Measurements from ENCODE around the gene AGAP3.

AGAP3 gene

DNA sequence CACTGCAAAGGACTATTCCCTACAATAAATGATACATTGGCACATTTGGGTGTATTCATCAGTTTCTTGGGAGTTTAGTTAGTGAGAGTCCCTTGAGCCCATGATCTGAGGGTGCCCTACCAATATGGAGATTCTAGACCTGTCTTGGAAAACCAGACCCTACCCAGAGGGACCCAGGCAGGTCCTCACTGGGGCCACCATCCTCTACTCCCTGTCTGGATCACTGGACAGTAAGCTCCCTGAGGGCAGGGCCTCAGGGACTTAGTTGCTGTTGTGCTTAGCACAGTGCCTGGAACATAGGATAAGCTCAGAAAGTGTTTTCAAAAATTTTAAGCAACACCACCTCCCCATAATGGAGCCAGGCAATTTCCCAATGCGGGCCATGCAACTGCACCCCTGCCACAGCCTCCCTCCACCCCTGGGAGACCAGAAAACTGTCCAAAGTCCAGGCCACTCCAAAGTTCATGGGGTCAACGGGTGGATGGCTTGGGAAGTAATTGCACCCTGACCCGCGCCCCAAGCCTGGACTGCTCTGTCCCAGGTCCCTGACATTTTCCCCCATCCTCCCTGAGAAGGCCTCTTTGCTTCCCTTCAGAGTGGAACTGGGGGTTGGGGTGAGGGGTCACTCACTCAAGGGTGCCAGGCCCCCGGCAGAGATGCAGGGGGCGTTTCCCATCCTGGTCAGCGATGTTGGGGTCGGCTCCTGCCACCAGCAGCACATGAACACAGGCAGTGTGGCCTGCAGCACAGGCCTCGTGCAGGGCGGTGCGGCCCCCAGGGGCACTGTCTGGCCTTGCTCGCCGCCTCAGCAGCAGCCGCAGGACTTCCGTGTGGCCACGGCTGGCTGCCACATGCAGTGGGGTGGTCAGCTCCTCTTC, 99.7 kb downstream of the AGAP3 start:
- CTCF ChIA-PET = interaction anchor here (1.1 kb wide), 1 partner anchor 21 kb away, joined by 4 read pairs; no protein-coding TSS in a partner anchor
- H3K9me3 ChIP-seq (ENCODE audit: control extremely low read depth in 1 of 5, control insufficient read depth in 4 of 5, insufficient read depth in 2 of 5, low read depth in 1 of 5, low read length in 4 of 5) = no peaks in the 10 kb centered on the region
- H3K27ac ChIP-seq (ENCODE audit: insufficient read depth in 1 of 2, low read depth in 1 of 2, low read length in 2 of 2, poor library complexity in 1 of 2, severe bottlenecking in 2 of 2) = no peak overlapping the region
- no peaks in the 10 kb centered on the region for H3K36me3 ChIP-seq (ENCODE audit: control insufficient read depth in 4 of 4, insufficient read depth in 4 of 4, low read length in 3 of 4)
- no peak overlapping the region for H3K4me3 ChIP-seq (ENCODE audit: control insufficient read depth in 1 of 7, extremely low read depth in 1 of 7, insufficient read depth in 4 of 7, low read depth in 2 of 7, low read length in 6 of 7)
- DNase-seq = no peak
- H3K4me1 ChIP-seq (ENCODE audit: control extremely low read depth in 1 of 4, control insufficient read depth in 4 of 4, insufficient read depth in 4 of 4, low read length in 3 of 4) = no peaks in the 10 kb centered on the region
- 97% methylated on average over 7 of the region's 16 CpGs for WGBS (ENCODE audit: insufficient coverage)
- POLR2A ChIA-PET = no interaction called here
- H3K27me3 ChIP-seq (replicated peaks in 2 of 5; ENCODE audit: control insufficient read depth in 4 of 5, insufficient read depth in 5 of 5, low read length in 4 of 5) = peaks cover 0 to 7% (median 0%) of the 10 kb centered on the region in 5 experiments

DNA sequence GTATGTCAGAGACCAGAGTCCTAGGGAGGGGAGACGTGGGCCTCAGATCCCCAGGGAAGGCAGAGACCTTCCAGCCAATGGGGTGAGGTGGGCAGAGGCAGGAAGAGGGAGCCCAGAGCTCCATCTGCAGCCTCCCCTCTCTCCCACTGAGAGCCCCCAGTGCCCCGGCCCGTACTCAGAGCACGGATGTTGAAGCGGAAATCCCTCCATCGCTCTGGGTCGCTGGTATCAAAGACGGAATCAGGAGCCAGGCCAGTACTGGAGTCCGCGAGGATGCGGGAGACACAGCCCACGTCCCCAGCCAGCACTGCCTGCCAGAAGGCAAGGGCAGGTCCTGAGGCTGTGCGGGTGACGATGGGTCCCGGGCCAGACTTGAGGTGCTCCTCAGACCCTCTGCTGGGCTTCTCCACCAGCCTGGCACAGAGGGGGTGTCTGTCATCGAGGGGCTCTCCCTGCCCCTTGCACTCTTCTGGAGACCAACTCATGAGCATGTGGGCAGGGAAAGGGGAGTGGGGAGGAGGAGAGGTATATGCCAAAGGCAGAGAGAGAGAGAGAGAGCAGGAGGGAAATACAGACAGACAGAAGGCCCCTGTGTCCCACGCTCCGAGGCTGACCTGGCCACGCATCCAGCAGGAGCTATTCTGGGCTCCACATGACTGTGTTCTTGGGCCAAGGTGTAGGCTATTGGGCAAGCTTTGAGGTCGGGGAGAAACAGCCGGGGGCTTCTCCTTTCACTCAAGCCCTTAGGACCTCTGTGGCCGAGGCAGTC, 100.5 kb downstream of the AGAP3 start, which contains the start of gene ASB10:
Gene ASB10 (minus strand): TSS at position 611 of the 769 bp plus-strand sequence. CDS start 120 bp downstream, at position 491.
- peaks cover 0 to 7% (median 0%) of the 10 kb centered on the region in 5 experiments for H3K27me3 ChIP-seq (replicated peaks in 2 of 5; ENCODE audit: control insufficient read depth in 4 of 5, insufficient read depth in 5 of 5, low read length in 4 of 5)
- H3K27ac ChIP-seq (ENCODE audit: insufficient read depth in 1 of 2, low read depth in 1 of 2, low read length in 2 of 2, poor library complexity in 1 of 2, severe bottlenecking in 2 of 2) = no peak within 1 kb of the TSS
- H3K9me3 ChIP-seq (ENCODE audit: control extremely low read depth in 1 of 5, control insufficient read depth in 4 of 5, insufficient read depth in 2 of 5, low read depth in 1 of 5, low read length in 4 of 5) = no peaks in the 10 kb centered on the region
- H3K4me1 ChIP-seq (ENCODE audit: control extremely low read depth in 1 of 4, control insufficient read depth in 4 of 4, insufficient read depth in 4 of 4, low read length in 3 of 4) = no peaks in the 10 kb centered on the region
- POLR2A ChIA-PET = no interaction called here
- CTCF ChIA-PET = no interaction called here
- WGBS (ENCODE audit: insufficient coverage) = 91% methylated on average over 18 of the region's 22 CpGs
- DNase-seq = no peak
- H3K36me3 ChIP-seq (ENCODE audit: control insufficient read depth in 4 of 4, insufficient read depth in 4 of 4, low read length in 3 of 4) = no peaks in the 10 kb centered on the region
- no peak within 1 kb of the TSS for H3K4me3 ChIP-seq (ENCODE audit: control insufficient read depth in 1 of 7, extremely low read depth in 1 of 7, insufficient read depth in 4 of 7, low read depth in 2 of 7, low read length in 6 of 7)

- no peak for DNase-seq
- H3K27ac ChIP-seq (ENCODE audit: insufficient read depth in 1 of 2, low read depth in 1 of 2, low read length in 2 of 2, poor library complexity in 1 of 2, severe bottlenecking in 2 of 2) = no peak overlapping the region
- H3K9me3 ChIP-seq (ENCODE audit: control extremely low read depth in 1 of 5, control insufficient read depth in 4 of 5, insufficient read depth in 2 of 5, low read depth in 1 of 5, low read length in 4 of 5) = no peaks in the 10 kb centered on the region
- 93% methylated on average over 17 of the region's 22 CpGs for WGBS (ENCODE audit: insufficient coverage)
- H3K36me3 ChIP-seq (ENCODE audit: control insufficient read depth in 4 of 4, insufficient read depth in 4 of 4, low read length in 3 of 4) = no peaks in the 10 kb centered on the region
- CTCF ChIA-PET = interaction anchor here (0.6 kb wide), 1 partner anchor 8 kb away, joined by 3 read pairs; no protein-coding TSS in a partner anchor
- POLR2A ChIA-PET = no interaction called here
- H3K27me3 ChIP-seq (replicated peaks in 2 of 5; ENCODE audit: control insufficient read depth in 4 of 5, insufficient read depth in 5 of 5, low read length in 4 of 5) = peaks cover 0 to 7% (median 0%) of the 10 kb centered on the region in 5 experiments
- no peaks in the 10 kb centered on the region for H3K4me1 ChIP-seq (ENCODE audit: control extremely low read depth in 1 of 4, control insufficient read depth in 4 of 4, insufficient read depth in 4 of 4, low read length in 3 of 4)
- no peak overlapping the region for H3K4me3 ChIP-seq (ENCODE audit: control insufficient read depth in 1 of 7, extremely low read depth in 1 of 7, insufficient read depth in 4 of 7, low read depth in 2 of 7, low read length in 6 of 7)
Measured at GRCh38 chr7:151187409-151188251, 101.4 kb downstream of the AGAP3 start.

DNA sequence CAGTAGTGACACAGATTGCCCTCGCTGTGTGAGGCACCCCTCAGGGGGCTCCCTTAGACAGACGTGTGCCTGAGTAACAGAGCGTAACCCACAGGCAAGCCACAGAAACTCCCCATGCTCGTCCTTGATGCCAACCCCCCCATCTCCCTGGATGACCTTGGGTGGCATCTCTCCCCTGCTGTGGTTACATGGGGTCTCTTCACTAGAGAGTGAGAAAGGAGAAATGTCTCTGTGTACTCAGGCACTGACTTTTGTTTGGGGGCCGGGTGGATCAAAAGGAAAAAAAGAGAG, 101.9 kb downstream of the AGAP3 start:
- WGBS (ENCODE audit: insufficient coverage) = 86% methylated on average over 1 of the region's 5 CpGs
- no peaks in the 10 kb centered on the region for H3K36me3 ChIP-seq (ENCODE audit: control insufficient read depth in 4 of 4, insufficient read depth in 4 of 4, low read length in 3 of 4)
- no peak overlapping the region for H3K27ac ChIP-seq (ENCODE audit: insufficient read depth in 1 of 2, low read depth in 1 of 2, low read length in 2 of 2, poor library complexity in 1 of 2, severe bottlenecking in 2 of 2)
- no peak for DNase-seq
- ChIA-PET CTCF (interaction anchor here (0.6 kb wide), 1 partner anchor 9 kb away, joined by 3 read pairs; no protein-coding TSS in a partner anchor), POLR2A (no interaction called here)
- H3K4me1 ChIP-seq (ENCODE audit: control extremely low read depth in 1 of 4, control insufficient read depth in 4 of 4, insufficient read depth in 4 of 4, low read length in 3 of 4) = no peaks in the 10 kb centered on the region
- H3K27me3 ChIP-seq (replicated peaks in 2 of 5; ENCODE audit: control insufficient read depth in 4 of 5, insufficient read depth in 5 of 5, low read length in 4 of 5) = peaks cover 0 to 7% (median 0%) of the 10 kb centered on the region in 5 experiments
- no peak overlapping the region for H3K4me3 ChIP-seq (ENCODE audit: control insufficient read depth in 1 of 7, extremely low read depth in 1 of 7, insufficient read depth in 4 of 7, low read depth in 2 of 7, low read length in 6 of 7)
- no peaks in the 10 kb centered on the region for H3K9me3 ChIP-seq (ENCODE audit: control extremely low read depth in 1 of 5, control insufficient read depth in 4 of 5, insufficient read depth in 2 of 5, low read depth in 1 of 5, low read length in 4 of 5)

- Histone ChIP-seq H3K36me3 (ENCODE audit: control insufficient read depth in 4 of 4, insufficient read depth in 4 of 4, low read length in 3 of 4) (no peaks in the 10 kb centered on the region), H3K27me3 (replicated peaks in 2 of 5; ENCODE audit: control insufficient read depth in 4 of 5, insufficient read depth in 5 of 5, low read length in 4 of 5) (peaks cover 0 to 7% (median 0%) of the 10 kb centered on the region in 5 experiments), H3K4me1 (ENCODE audit: control extremely low read depth in 1 of 4, control insufficient read depth in 4 of 4, insufficient read depth in 4 of 4, low read length in 3 of 4) (no peaks in the 10 kb centered on the region), H3K27ac (ENCODE audit: insufficient read depth in 1 of 2, low read depth in 1 of 2, low read length in 2 of 2, poor library complexity in 1 of 2, severe bottlenecking in 2 of 2) (no peak overlapping the region), H3K4me3 (ENCODE audit: control insufficient read depth in 1 of 7, extremely low read depth in 1 of 7, insufficient read depth in 4 of 7, low read depth in 2 of 7, low read length in 6 of 7) (no peak overlapping the region), H3K9me3 (ENCODE audit: control extremely low read depth in 1 of 5, control insufficient read depth in 4 of 5, insufficient read depth in 2 of 5, low read depth in 1 of 5, low read length in 4 of 5) (no peaks in the 10 kb centered on the region)
- no peak for DNase-seq
- CTCF ChIA-PET = interaction anchor here (0.6 kb wide), 1 partner anchor 116 kb away, joined by 4 read pairs; no protein-coding TSS in a partner anchor
- POLR2A ChIA-PET = no interaction called here
- WGBS (ENCODE audit: insufficient coverage) = 100% methylated on average over 1 of the region's 4 CpGs
Measured at GRCh38 chr7:151189038-151189437, 102.8 kb downstream of the AGAP3 start.

- Histone ChIP-seq H3K36me3 (ENCODE audit: control insufficient read depth in 4 of 4, insufficient read depth in 4 of 4, low read length in 3 of 4) (no peaks in the 10 kb centered on the region), H3K27me3 (replicated peaks in 2 of 5; ENCODE audit: control insufficient read depth in 4 of 5, insufficient read depth in 5 of 5, low read length in 4 of 5) (peaks cover 0 to 22% (median 14%) of the 10 kb centered on the region in 5 experiments), H3K4me1 (ENCODE audit: control extremely low read depth in 1 of 4, control insufficient read depth in 4 of 4, insufficient read depth in 4 of 4, low read length in 3 of 4) (peaks cover 0 to 5% (median 0%) of the 10 kb centered on the region in 4 experiments), H3K9me3 (ENCODE audit: control extremely low read depth in 1 of 5, control insufficient read depth in 4 of 5, insufficient read depth in 2 of 5, low read depth in 1 of 5, low read length in 4 of 5) (no peaks in the 10 kb centered on the region), H3K27ac (ENCODE audit: insufficient read depth in 1 of 2, low read depth in 1 of 2, low read length in 2 of 2, poor library complexity in 1 of 2, severe bottlenecking in 2 of 2) (no peak overlapping the region), H3K4me3 (ENCODE audit: control insufficient read depth in 1 of 7, extremely low read depth in 1 of 7, insufficient read depth in 4 of 7, low read depth in 2 of 7, low read length in 6 of 7) (no peak overlapping the region)
- POLR2A ChIA-PET = no interaction called here
- CTCF ChIA-PET = interaction anchor here (0.8 to 1.2 kb wide), 2 partner anchors 9 to 28 kb away, joined by 3 to 4 read pairs; no protein-coding TSS in a partner anchor
- DNase-seq = no peak
- 83% methylated on average over 11 of the region's 12 CpGs for WGBS (ENCODE audit: insufficient coverage)
Measured at GRCh38 chr7:151191544-151191943, 105.3 kb downstream of the AGAP3 start.
